OCI-LY3 (cell line): Measurements from ENCODE around the gene NPIPB8.
"Not testable (repeated sequence)": the region's sequence is repeated elsewhere in the genome, so short reads cannot be mapped to it uniquely, and the experiment has no call there.

ENCODE experiments used
- H2AFZ ChIP-seq: fragments of 200-600, 300-600 bp; shearing (Covaris generic); 2 replicates; pipeline ENCODE4 v1.6.0; 2014; ENCODE audit warnings: antibody characterized with exemption, low read depth, low read length
- H3K27ac ChIP-seq: fragments of 200-600, 300-600 bp; sonication (generic); 2 replicates; pipeline ENCODE4 v1.5.1; 2014; ENCODE audit warnings: mild to moderate bottlenecking, low read length, moderate library complexity, mixed read lengths
- H3K27me3 ChIP-seq: fragments of 200-600, 300-600 bp; sonication (generic); 2 replicates; pipeline ENCODE4 v1.6.1; 2014; ENCODE audit warnings: low read depth, low read length, mixed read lengths
- H3K36me3 ChIP-seq: fragments of 200-600, 300-600 bp; sonication (generic); replicated peaks from 2 replicates; pipeline ENCODE3; 2014; ENCODE audit warnings: low read depth, low read length, mixed read lengths
- H3K4me1 ChIP-seq: fragments of 300-600, 200-600 bp; sonication (generic); 2 replicates; pipeline ENCODE4 v1.6.1; 2014; ENCODE audit warnings: low read length, mixed read lengths
- H3K4me2 ChIP-seq: fragments of 200-600, 300-600 bp; sonication (generic); 2 replicates; pipeline ENCODE4 v1.6.1; 2014; ENCODE audit warnings: low read length, mixed read lengths
- H3K4me3 ChIP-seq: fragments of 300-600, 200-600 bp; sonication (generic); 2 replicates; pipeline ENCODE4 v1.5.1; 2014; ENCODE audit warnings: antibody characterized with exemption, mild to moderate bottlenecking, low read length, moderate library complexity
- H3K79me2 ChIP-seq: fragments of 300-600, 200-600 bp; shearing (Covaris generic); 2 replicates; pipeline ENCODE4 v1.6.1; 2014; ENCODE audit warnings: mild to moderate bottlenecking, low read length, mixed read lengths
- H3K9ac ChIP-seq: fragments of 300-600, 200-600 bp; shearing (Covaris generic); 2 replicates; pipeline ENCODE4 v1.6.0; 2014; ENCODE audit warnings: mild to moderate bottlenecking, low read length, moderate library complexity
- H3K9me3 ChIP-seq: fragments of 200-600, 300-600 bp; shearing (Covaris generic); 2 replicates; pipeline ENCODE4 v1.6.1; 2014; ENCODE audit warnings: low read length, mixed read lengths; ENCODE audit not compliant: insufficient read depth
- H4K20me1 ChIP-seq: fragments of 200-600, 300-600 bp; sonication (generic); 2 replicates; pipeline ENCODE4 v1.6.1; 2016; ENCODE audit warnings: low read length, mixed read lengths; ENCODE audit not compliant: insufficient read depth

NPIPB8 gene

DNA sequence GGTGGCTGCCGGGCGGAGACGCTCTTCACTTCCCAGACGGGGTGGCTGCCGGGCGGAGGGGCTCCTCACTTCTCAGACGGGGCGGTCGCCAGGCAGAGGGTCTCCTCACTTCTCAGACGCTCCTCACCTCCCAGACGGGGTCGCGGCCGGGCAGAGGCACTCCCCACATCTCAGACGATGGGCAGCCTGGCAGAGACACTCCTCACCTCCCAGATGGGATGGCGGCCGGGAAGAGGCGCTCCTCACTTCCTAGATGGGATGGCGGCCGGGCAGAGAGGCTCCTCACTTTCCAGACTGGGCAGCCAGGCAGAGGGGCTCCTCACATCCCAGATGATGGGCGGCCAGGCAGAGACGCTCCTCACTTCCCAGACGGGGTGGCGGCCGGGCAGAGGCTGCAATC, 28.4 kb downstream of the NPIPB8 start:
- H3K9ac ChIP-seq, H3K79me2 ChIP-seq, H3K9me3 ChIP-seq, H3K27ac ChIP-seq, H4K20me1 ChIP-seq, H3K27me3 ChIP-seq, H3K36me3 ChIP-seq, H3K4me2 ChIP-seq, H2AFZ ChIP-seq, H3K4me3 ChIP-seq, H3K4me1 ChIP-seq: not testable (repeated sequence)

DNA sequence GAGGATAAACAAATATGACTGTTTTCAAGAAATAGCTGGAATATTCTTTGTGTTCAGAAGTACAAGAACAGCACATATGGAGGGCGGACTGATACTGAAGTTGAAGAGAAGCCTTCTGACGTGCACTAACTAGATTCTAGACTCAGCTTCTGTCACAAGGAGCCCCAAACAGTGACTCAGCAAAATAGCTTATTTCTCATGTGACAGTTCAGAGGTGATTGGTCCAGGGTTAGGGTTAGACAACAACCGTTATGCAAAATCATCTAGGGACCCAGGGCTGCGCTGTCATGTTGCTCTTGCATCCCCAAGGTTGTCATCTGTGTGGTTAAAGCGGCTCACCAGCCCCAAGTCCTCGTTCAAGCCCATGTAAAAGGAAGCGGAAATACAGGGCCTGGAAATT, 29.6 kb downstream of the NPIPB8 start:
- not testable (repeated sequence) for H3K27me3 ChIP-seq, H3K36me3 ChIP-seq, H3K79me2 ChIP-seq, H2AFZ ChIP-seq, H3K9me3 ChIP-seq, H3K4me3 ChIP-seq, H3K4me2 ChIP-seq, H3K27ac ChIP-seq, H4K20me1 ChIP-seq, H3K4me1 ChIP-seq, H3K9ac ChIP-seq

DNA sequence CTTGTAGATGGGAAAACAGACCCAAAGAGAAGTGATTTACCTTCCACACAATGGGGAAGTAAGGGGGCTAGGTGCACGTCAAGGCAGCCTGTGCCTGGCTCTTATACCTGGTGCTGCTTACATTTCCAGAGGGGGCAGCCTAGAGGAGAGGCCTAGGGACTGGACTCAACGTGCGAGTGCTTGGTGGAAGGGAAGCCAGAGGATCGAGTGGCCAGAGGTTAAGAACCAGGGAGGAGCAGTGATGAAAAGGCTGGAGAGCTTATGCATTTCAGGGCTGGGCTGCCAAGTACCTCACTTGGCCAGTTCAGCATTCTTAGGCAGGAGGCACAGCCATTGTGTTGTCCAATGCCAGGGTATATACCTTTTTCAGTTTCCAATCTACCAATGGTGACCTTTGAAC, 30.3 kb downstream of the NPIPB8 start:
- not testable (repeated sequence) for H2AFZ ChIP-seq, H3K36me3 ChIP-seq, H3K27ac ChIP-seq, H3K27me3 ChIP-seq, H3K9me3 ChIP-seq, H3K4me3 ChIP-seq, H3K4me2 ChIP-seq, H4K20me1 ChIP-seq, H3K4me1 ChIP-seq, H3K9ac ChIP-seq, H3K79me2 ChIP-seq

DNA sequence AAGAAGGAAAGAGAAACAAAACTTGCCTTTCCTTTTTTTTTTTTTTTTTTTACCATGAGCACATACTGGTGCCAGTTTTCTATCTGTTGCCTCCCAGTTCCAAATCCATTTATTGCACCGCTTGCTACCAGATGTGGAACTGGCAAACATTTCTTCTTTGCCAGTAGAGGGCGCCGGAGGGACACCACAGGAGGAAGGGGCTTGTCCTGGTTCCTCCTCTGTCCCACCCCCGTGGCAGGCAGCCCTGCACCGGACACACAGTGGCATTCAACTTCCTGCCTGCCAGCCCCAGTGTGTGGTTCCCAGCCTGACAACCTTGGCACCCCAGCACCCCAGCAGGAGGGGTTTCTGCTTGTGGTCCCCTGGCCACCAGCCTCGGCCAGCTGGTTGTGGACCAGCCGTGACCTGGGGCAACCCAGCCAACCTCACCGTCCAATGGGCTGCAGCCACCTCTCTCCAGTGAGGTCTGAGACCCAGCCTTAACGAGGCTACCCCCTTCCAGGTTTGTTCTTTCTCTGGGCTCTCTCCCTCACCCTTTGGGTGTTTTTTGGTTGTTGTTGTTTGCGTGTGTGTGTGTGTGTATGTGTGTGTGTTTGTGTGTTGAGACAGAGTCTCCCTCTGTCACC, 50.6 kb downstream of the NPIPB8 start:
- not testable (repeated sequence) for H3K9ac ChIP-seq, H3K27me3 ChIP-seq, H3K27ac ChIP-seq, H2AFZ ChIP-seq, H3K4me2 ChIP-seq, H3K4me3 ChIP-seq, H3K36me3 ChIP-seq, H3K9me3 ChIP-seq, H3K4me1 ChIP-seq, H3K79me2 ChIP-seq, H4K20me1 ChIP-seq

DNA sequence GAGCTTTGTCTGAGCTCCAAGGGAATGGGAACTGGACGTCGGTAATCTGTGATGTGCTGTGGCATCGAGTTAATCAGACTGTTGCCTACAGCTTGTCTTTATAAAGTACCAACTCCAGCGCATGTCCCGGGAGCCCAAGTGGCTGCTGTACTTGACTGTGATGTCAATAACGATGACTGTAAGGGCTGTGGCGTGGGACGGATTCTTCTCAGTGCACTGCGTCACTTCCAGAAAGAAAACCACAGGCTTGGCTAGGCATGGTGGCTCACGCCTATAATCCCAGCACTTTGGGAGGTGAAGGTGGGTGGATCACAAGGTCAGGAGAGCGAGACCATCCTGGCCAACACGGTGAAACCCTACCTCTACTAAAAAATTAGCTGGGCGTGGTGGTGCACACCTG, 51.6 kb downstream of the NPIPB8 start:
- H3K79me2 ChIP-seq, H3K36me3 ChIP-seq, H3K4me3 ChIP-seq, H3K27me3 ChIP-seq, H3K4me2 ChIP-seq, H3K9me3 ChIP-seq, H3K4me1 ChIP-seq, H3K9ac ChIP-seq, H3K27ac ChIP-seq, H4K20me1 ChIP-seq, H2AFZ ChIP-seq: not testable (repeated sequence)

DNA sequence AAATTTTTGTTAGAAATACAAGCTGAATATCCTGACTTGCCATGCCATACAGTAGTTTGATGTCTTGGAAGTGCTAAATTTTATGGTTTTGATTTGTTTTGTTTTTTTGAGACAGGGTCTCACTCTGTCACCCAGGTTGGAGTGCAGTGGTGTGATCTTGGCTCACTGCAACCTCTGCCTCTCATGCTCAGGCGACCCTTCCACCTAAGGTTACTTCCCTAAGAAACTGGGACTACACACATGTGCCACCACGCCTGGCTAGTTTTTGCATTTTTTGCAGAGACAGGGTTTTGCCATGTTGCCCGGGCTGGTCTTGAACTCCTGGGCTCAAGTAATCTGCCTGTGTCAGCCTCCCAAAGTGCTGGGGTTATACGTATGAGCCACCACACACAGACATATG, 53.9 kb downstream of the NPIPB8 start:
- H3K9ac ChIP-seq, H3K4me1 ChIP-seq, H3K27me3 ChIP-seq, H3K4me2 ChIP-seq, H3K4me3 ChIP-seq, H3K79me2 ChIP-seq, H3K36me3 ChIP-seq, H3K9me3 ChIP-seq, H4K20me1 ChIP-seq, H3K27ac ChIP-seq, H2AFZ ChIP-seq: not testable (repeated sequence)

DNA sequence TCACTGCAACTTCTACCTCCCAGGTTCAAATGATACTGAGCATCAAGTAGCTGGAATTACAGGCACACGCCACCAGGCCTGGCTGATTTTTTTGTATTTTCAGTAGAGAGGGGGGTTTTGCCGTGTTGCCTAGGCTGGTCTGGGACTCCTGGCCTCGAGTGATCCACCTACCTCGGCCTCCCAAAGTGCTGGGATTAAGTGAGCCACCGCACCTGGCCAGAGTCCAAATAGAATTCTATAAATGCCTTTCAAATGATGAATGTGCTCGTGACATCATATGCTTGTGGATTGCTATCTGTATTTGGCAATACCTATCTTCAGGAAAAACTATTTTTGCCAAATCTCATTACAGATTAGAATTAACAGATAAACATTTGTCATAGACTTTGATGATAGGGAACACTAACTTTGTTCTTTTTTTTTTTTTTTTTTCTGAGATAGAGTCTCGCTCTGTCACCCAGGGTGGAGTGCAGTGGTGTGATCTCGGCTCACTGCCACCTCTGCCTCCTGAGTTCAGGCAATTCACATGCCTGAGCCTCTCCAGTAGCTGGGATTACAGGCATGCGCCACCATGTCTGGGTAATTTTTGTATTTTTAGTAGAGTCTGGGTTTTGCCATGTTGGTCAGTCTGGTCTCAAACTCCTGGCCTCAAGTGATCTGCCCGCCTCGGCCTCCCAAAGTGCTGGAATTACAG, 55.5 kb downstream of the NPIPB8 start:
- not testable (repeated sequence) for H3K4me3 ChIP-seq, H3K9ac ChIP-seq, H3K9me3 ChIP-seq, H3K4me2 ChIP-seq, H3K36me3 ChIP-seq, H3K27me3 ChIP-seq, H2AFZ ChIP-seq, H3K79me2 ChIP-seq, H4K20me1 ChIP-seq, H3K4me1 ChIP-seq, H3K27ac ChIP-seq

DNA sequence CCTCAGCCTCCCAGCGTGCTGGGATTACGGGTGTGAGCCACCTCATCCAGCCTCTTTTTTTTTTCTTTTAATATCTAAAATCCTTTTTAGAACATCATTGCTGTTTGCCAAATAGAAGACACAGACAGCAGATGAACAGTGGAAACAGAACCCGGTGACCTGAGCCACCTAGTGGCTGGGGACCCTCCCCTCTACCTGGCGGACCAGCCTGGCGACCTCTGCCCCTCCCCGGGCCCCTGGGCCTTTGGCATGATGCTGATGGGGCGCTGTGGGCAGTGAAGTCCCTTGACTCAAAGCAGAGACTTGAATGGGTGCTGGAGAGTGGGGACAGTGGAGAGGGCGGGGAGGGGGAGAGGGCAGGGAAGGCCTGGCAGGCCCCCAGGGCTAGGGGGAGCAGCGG, 61.9 kb downstream of the NPIPB8 start:
- not testable (repeated sequence) for H3K4me3 ChIP-seq, H3K27me3 ChIP-seq, H3K4me2 ChIP-seq, H4K20me1 ChIP-seq, H3K79me2 ChIP-seq, H2AFZ ChIP-seq, H3K9me3 ChIP-seq, H3K36me3 ChIP-seq, H3K27ac ChIP-seq, H3K9ac ChIP-seq, H3K4me1 ChIP-seq

DNA sequence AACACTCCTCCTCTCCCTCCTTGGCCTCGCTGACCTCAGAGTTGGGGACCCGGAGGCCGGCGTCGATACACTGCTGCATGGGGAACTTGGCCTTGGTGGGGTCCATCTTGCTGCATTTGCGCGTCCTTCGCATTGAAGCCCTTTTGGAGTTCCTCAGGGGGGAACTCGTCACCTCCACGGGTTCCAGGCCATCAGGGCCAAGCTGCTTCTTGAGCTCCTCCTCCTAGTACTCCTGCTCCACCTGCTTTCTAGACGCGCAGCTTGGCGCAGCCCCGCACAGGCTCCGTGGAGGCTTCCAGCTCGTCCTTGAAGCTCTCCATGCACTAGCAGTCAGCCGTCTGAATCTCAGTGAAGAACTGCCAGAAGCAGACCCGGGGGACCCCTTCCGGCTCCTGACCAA, 62.5 kb downstream of the NPIPB8 start:
- not testable (repeated sequence) for H3K27me3 ChIP-seq, H3K79me2 ChIP-seq, H4K20me1 ChIP-seq, H3K4me2 ChIP-seq, H3K4me1 ChIP-seq, H3K9me3 ChIP-seq, H3K27ac ChIP-seq, H3K36me3 ChIP-seq, H3K9ac ChIP-seq, H3K4me3 ChIP-seq, H2AFZ ChIP-seq

DNA sequence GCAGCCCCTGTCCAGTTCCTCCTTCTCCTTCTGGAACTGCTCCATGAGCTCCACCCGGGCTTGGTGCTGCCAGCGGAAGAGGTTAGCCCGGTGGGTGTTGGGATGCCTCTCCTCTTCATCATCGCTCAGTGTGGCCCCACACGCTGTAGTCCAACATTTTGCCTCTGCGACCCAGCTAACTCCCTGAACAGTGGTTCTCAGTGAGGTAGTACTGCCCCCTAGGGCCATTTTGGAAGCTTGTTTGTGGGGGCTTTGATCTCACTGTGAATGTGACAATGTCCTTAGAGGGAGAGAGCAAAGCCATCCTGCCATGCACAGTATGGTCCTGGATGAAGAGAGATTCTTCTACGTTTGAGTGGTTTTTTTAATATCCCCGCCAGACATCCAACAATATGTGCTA, 63.5 kb downstream of the NPIPB8 start:
- H3K4me1 ChIP-seq, H3K9ac ChIP-seq, H2AFZ ChIP-seq, H3K9me3 ChIP-seq, H4K20me1 ChIP-seq, H3K27me3 ChIP-seq, H3K79me2 ChIP-seq, H3K27ac ChIP-seq, H3K4me3 ChIP-seq, H3K36me3 ChIP-seq, H3K4me2 ChIP-seq: not testable (repeated sequence)
